Mucosa of rectum (tissue), 2 donors: ENCODE measurements around the gene POLR2I.
"Not testable (repeated sequence)": the region's sequence is repeated elsewhere in the genome, so short reads cannot be mapped to it uniquely, and the experiment has no call there.

Experiments
- H3K27ac ChIP-seq, 2 donors: one replicate each; pipeline ENCODE4 v1.7.0; 2013; ENCODE audit warnings: inconsistent platforms in 2 of 2, low read depth in 2 of 2, low read length in 2 of 2
- H3K27me3 ChIP-seq, 2 donors: one replicate each; pipeline ENCODE4 v1.7.0; 2013; ENCODE audit warnings: low read length in 2 of 2; ENCODE audit not compliant: control insufficient read depth in 2 of 2, insufficient read depth in 2 of 2
- H3K36me3 ChIP-seq, 2 donors: one replicate each; pipeline ENCODE4 v1.7.0; 2013; ENCODE audit warnings: low read length in 2 of 2; ENCODE audit not compliant: control insufficient read depth in 2 of 2, insufficient read depth in 2 of 2
- H3K4me1 ChIP-seq, 2 donors: one replicate each; pipeline ENCODE4 v1.7.0; 2013; ENCODE audit warnings: low read length in 2 of 2, mild to moderate bottlenecking in 1 of 2; ENCODE audit not compliant: control insufficient read depth in 2 of 2, insufficient read depth in 2 of 2
- H3K4me3 ChIP-seq, 2 donors: one replicate each; pipeline ENCODE4 v1.7.0; 2013; ENCODE audit warnings: low read length in 2 of 2
- H3K9ac ChIP-seq, 2 donors: one replicate each; pipeline ENCODE4 v1.7.0; 2013; ENCODE audit warnings: low read length in 2 of 2, low read depth in 1 of 2, mild to moderate bottlenecking in 1 of 2
- H3K9me3 ChIP-seq, 2 donors: one replicate each; pipeline ENCODE4 v1.7.0; 2013; ENCODE audit warnings: low read length in 2 of 2; ENCODE audit not compliant: control insufficient read depth in 2 of 2
- donor health status: healthy.
- donor health status: Normal muscosa, but diverticular disease.

Gene POLR2I

DNA sequence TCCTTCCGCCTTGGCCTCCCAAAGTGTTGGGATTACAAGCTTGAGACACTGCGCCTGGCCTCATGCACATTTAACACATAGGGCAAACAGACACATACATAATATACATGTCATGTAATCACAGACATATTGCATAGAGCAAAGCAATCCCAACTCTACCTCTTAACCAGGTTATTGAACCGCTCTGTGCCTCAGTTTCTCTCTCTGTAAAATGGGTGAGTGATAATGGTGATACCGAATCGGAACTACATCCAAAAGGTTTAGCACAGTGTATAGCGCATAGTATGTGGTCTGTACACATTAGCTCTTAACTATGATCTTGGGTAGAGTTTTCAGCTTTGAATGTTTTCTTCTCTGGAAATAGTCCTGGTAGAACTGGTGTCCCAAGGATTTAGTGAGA, 29.9 kb upstream of the POLR2I start:
- H3K9ac ChIP-seq, result no peak overlapping the region
- no peak overlapping the region for H3K27ac ChIP-seq
- no peak overlapping the region for H3K4me3 ChIP-seq
- H3K4me1 ChIP-seq, result peaks cover 7 to 9% of the 10 kb centered on the region in 2 donors
- H3K27me3 ChIP-seq, result no peaks in the 10 kb centered on the region
- H3K9me3 ChIP-seq, result no peaks in the 10 kb centered on the region
- H3K36me3 ChIP-seq, result peaks cover 52 to 60% of the 10 kb centered on the region in 2 donors

DNA sequence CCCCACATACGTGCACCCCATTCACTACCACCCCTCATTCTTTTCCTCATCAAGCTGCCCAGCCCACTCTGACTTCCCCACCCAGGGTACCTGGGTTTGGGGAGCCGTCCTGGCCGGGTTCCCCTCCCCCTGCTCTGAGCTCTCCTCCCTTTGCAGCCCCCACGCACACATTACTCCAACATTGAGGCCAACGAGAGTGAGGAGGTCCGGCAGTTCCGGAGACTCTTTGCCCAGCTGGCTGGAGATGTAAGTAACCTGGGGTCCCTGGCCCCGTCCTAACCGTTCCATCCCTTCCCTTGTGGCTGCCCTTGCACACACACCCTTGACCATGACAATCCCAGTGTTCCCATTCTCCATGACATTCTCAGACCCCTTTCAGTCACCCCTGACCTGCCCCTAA, 27.8 kb upstream of the POLR2I start:
- Histone ChIP-seq H3K9ac (no peak overlapping the region), H3K9me3 (no peaks in the 10 kb centered on the region), H3K27me3 (no peaks in the 10 kb centered on the region), H3K4me3 (no peak overlapping the region), H3K27ac (no peak overlapping the region), H3K4me1 (peaks cover 9 to 14% of the 10 kb centered on the region in 2 donors), H3K36me3 (peaks cover 39 to 46% of the 10 kb centered on the region in 2 donors)

DNA sequence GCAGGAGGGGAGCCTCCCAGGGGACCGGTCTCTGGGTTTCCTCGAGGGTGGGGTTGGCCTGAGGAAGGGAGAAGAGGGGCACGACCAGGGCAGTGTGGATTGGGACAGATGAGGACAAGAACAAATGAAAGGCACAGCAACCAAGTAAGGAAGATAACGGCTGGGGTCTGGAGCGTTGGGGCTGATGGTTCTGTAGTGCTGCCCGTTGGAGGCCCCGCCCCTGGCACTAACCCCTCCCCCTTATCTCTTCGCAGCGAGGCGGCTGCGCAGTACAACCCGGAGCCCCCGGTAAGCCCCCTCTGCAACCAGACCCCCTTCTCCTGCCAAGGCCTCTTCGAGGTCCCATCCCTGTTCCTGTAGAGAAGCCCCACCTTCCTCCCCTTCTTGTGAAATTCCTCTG, 27.4 kb upstream of the POLR2I start:
- Histone ChIP-seq H3K4me1 (peaks cover 11 to 19% of the 10 kb centered on the region in 2 donors), H3K9ac (no peak overlapping the region), H3K4me3 (no peak overlapping the region), H3K27ac (no peak overlapping the region), H3K9me3 (no peaks in the 10 kb centered on the region), H3K27me3 (no peaks in the 10 kb centered on the region), H3K36me3 (peaks cover 37 to 44% of the 10 kb centered on the region in 2 donors)

DNA sequence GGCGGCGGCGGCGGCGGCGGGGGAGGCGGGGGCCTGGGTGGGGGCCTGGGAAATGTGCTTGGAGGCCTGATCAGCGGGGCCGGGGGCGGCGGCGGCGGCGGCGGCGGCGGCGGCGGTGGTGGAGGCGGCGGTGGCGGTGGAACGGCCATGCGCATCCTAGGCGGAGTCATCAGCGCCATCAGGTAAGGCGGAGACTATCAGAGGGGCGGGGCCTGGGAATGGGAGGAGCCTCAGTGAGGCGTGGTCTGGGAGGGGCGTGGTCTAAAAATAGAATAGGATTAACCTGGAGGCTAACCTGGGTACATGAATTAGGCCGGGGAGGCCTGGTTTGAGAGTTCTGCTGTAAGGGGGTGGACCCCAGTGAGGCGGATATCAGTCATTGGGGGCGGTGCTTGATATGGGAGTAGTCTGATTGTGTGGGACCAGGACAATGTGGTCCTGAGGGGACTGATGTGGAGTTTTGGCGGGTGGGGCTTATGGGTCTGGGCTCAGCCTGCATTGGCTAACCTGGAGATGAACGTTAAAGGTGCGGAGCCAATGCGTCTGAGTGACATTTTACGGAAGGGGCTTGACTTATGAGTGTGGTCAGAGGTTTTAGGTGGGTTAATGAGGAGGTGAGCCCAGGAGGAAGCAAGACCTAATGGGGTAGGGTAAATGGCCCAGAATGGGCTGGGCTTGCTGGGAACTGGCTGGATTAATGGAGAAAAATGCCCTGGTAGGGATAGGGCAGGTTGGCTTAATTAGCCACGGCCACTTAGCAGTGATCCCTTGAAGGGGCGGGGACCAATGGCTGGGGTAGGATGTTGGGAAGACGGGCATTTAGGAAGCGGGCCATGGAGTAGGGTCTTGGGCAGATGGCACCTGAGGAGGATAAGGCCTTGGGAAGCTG, 26.6 kb upstream of the POLR2I start:
- Histone ChIP-seq H3K4me3 (peak overlapping the region; percentile 98 to 99), H3K4me1 (peaks cover 17 to 24% of the 10 kb centered on the region in 2 donors), H3K36me3 (peaks cover 31 to 38% of the 10 kb centered on the region in 2 donors), H3K9me3 (no peaks in the 10 kb centered on the region), H3K9ac (peak overlapping the region in 1 of 2 donors; percentile 100), H3K27ac (peak overlapping the region; percentile 99 to 100), H3K27me3 (no peaks in the 10 kb centered on the region)

DNA sequence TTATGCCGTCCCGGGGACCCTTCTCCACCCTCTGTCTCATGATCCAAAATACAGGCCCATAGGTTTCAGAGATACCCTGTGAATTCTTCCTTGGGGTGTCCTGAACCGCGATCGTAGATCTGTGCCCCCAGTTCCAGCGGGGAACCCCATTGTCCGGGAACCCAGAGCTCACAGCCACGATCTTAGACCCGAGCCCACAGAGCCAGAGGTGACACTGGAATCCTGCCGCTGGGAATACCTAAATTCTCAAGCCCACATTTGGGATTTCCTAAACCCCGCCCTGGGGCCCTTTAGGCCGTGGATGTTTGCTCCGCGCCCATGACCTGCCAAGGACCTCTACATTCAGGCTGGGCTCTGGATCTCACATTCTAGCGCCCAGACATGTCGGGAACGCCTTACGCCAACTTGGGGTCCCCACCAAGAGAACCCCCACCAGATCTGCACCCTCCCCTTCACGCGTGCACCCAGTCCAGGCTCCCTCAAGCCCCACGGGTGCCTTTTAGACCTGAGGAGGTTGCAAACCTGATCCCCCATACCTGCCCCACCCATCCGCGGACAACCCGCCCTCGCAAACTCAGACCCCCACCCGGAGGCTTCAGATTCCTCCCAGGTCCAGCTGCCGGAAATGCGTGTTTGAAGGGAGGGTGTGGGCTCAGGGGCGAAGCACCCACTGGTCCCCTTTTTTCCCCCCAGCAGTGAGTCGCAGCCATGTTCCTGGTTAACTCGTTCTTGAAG, 25.8 kb upstream of the POLR2I start:
- H3K9ac ChIP-seq, result peak overlapping the region; percentile 100
- H3K4me3 ChIP-seq, result peak overlapping the region; percentile 98 to 99
- peaks cover 23 to 30% of the 10 kb centered on the region in 2 donors for H3K36me3 ChIP-seq
- H3K9me3 ChIP-seq, result no peaks in the 10 kb centered on the region
- H3K27me3 ChIP-seq, result no peaks in the 10 kb centered on the region
- peak overlapping the region; percentile 99 to 100 for H3K27ac ChIP-seq
- peaks cover 17 to 26% of the 10 kb centered on the region in 2 donors for H3K4me1 ChIP-seq

DNA sequence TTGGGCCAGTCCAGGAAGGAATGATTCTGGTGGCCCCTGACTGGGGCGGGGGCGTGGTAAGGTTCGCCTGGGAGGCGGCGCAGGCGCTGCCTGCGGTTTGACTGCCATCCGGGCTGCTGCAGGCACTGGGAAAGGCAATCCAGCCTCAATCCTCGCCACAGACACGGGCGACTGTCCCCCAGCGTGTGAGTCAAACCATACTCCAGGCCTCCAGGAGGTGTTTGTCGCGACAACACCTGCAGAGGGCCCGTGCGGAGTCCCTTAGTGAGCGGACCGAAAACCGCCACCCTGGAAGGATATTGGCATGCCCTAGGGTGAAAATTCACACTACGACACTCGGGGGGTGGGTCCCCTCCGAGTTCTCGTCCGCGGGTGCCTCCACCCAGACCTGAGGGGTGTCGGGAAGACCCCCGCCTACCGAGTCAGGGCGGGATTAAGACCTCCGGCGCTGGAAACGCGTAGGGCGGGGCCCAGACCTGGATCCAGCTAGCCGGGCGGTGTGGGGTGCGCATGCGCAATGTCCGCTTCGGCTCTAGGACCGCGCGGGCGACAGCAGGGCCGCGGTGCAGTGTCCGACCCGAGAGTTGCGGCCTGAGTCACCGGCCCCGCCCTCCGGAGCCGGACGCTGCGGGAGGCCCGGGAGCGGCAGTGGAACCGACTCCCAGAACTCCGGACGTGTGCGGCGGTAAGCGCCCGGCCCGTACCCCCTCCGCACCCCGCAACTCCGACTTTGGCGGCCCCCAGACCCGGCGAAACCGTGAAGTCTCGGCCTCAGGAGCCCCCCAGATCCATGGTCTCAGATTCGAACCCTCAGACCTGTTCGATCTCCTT, 25.0 kb upstream of the POLR2I start, which contains the start of gene CAPNS1:
Gene CAPNS1, plus strand, starts transcription at position 594 of the 831 bp plus-strand sequence. CDS start 946 bp downstream, outside the sequence.
- Histone ChIP-seq H3K4me1 (peaks cover 17 to 26% of the 10 kb centered on the region in 2 donors), H3K4me3 (peak within 1 kb of the TSS; percentile 98 to 99), H3K9ac (peak within 1 kb of the TSS; percentile 100), H3K27ac (peak within 1 kb of the TSS; percentile 99 to 100), H3K27me3 (no peaks in the 10 kb centered on the region), H3K36me3 (peaks cover 20 to 22% of the 10 kb centered on the region in 2 donors), H3K9me3 (no peaks in the 10 kb centered on the region)

DNA sequence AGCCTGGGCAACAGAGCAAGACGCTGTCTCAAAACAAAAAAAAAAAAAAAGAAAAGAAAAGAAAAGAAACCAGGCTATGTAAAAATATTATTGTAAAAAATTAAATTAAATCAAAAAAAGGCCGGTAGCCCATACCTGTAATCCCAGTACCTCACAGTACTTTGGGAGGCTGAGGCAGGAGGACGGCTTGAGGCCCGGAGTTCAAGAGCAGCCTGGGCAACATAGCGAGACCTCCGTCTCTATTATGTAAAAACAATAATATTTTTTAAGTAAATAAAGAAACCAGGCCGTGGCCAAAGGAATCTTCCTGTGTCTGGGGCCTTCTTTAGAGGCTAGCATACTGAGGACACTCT, 24.4 kb upstream of the POLR2I start:
- peak overlapping the region; percentile 98 to 99 for H3K4me3 ChIP-seq
- H3K9ac ChIP-seq, result peak overlapping the region; percentile 100
- no peaks in the 10 kb centered on the region for H3K9me3 ChIP-seq
- H3K27ac ChIP-seq, result peak overlapping the region; percentile 99 to 100
- no peaks in the 10 kb centered on the region for H3K27me3 ChIP-seq
- H3K36me3 ChIP-seq, result peaks cover 14 to 16% of the 10 kb centered on the region in 2 donors
- H3K4me1 ChIP-seq, result peaks cover 17 to 26% of the 10 kb centered on the region in 2 donors

DNA sequence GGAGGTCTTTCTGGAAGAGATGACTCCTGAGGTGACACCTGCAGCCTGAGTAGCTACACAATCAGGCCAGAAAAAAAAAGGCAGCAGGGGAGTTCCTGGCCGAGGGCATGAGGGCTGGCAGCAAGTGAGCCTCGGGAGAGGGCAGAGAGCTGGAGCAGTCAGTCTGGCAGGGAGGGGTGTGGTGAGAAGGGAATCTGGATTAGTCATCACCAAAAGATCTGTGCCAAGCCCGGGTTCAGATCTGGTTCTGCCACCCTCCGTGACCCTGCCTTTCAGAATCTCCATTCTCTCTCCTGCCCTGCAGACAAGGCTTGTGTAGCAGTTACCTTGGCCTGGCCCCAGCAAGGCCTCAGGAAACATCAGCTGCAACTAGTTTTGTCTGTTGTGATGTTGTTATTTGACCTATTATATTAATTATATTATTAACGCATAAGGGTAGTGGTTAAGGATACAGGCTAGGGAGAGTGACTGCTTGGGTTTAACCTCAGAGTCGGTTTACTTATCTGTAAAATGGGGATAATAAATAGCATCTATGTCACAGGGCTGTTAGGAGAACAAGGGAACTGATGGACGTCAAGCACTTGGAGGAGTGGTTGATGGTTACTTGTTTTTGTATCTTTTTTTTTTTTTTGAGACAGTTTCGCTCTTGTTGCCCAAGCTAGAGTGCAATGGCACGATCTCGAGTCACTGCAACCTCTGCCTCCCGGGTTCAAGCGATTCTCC, 22.4 kb upstream of the POLR2I start:
- Histone ChIP-seq H3K4me3 (peak overlapping the region; percentile 45 to 50), H3K9ac (peak overlapping the region; percentile 16 to 44), H3K9me3 (no peaks in the 10 kb centered on the region), H3K36me3 (peaks cover 2 to 4% of the 10 kb centered on the region in 2 donors), H3K27ac (peak overlapping the region; percentile 78 to 82), H3K27me3 (no peaks in the 10 kb centered on the region), H3K4me1 (peaks cover 17 to 26% of the 10 kb centered on the region in 2 donors)

DNA sequence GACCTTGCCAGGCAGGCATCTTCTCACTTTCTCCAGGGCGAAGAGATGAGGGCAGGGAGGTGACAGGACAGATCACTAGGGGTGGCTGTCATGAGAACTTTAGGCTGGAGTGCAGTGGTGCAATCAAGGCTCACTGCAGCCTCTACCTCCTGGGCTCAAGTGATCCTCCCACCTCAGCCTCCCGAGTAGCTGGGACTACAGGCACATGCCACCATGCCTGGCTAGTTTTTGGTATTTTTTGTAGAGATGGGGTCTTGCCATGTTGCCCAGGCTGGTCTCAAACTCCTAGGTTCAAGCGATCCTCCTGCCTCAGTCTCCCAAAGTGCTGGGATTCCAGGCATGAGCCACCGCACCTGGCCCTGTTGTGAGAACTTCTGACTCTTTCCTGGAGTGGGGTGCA, 20.2 kb upstream of the POLR2I start:
- H3K27ac ChIP-seq, H3K9ac ChIP-seq, H3K27me3 ChIP-seq, H3K4me3 ChIP-seq, H3K9me3 ChIP-seq, H3K36me3 ChIP-seq: not testable (repeated sequence)
- peaks cover 13 to 23% of the 10 kb centered on the region in 2 donors for H3K4me1 ChIP-seq
